Measurements from ENCODE around the gene VPS4A. TPM values are rescaled to one million over a fixed set of nuclear protein-coding genes. Genes with fewer than 3 reads are reported as not detected.
"Not testable (repeated sequence)": the region's sequence is repeated elsewhere in the genome, so short reads cannot be mapped to it uniquely, and the experiment has no call there.

VPS4A gene
- total RNA-seq, 1 experiment from 2014 or later, result 42.2 TPM

GRCh38 chr16:69286941-69287713, 24.0 kb upstream of the VPS4A start:
- no TSS peak for BruUV-seq (replicated peaks)
- H3K9me2 ChIP-seq (ENCODE audit: insufficient read depth), result no peaks in the 10 kb centered on the region
- ChIA-PET POLR2A (no interaction called here), RAD21 (ENCODE audit: low non-redundant PET in 1 of 2, low total read pairs in 2 of 2, uncharacterized antibody in 2 of 2, unreplicated experiment in 2 of 2) (no interaction called here), CTCF (interaction anchor here (1.0 to 4.3 kb wide), 4 partner anchors 9 to 137 kb away, joined by 3 to 30 read pairs (median 4); no protein-coding TSS in a partner anchor)
- no peaks in the 10 kb centered on the region for H3K79me2 ChIP-seq (ENCODE audit: insufficient read depth, low read length)
- ATAC-seq (peak; percentile 44), DNase-seq (ENCODE audit: low read depth, low spot score) (peak; percentile 31)
- no peaks in the 10 kb centered on the region for H3K4me1 ChIP-seq (ENCODE audit: control insufficient read depth in 1 of 2, insufficient read depth in 2 of 2, low read length in 2 of 2)
- H3K27ac ChIP-seq (ENCODE audit: low read depth, low read length), result no peak overlapping the region
- H3K4me2 ChIP-seq (ENCODE audit: low read length), result no peak overlapping the region
- H3K4me3 ChIP-seq (replicated peaks in 1 of 2; ENCODE audit: low read depth in 1 of 2, low read length in 2 of 2), result no peak overlapping the region
- no peak overlapping the region for H3K9ac ChIP-seq (ENCODE audit: low read length)
- intact Hi-C loops (cut with micrococcal nuclease), result loop anchor here (1.0 kb wide), 1 partner anchor 137 kb away; no protein-coding TSS in a partner anchor
- 0 out of 4 replicates have a peak, but pooled peaks cover 0 to 3% of the 10 kb centered on the region in 2 experiments for H3K36me3 ChIP-seq (ENCODE audit: control insufficient read depth in 1 of 2, insufficient read depth in 2 of 2, low read length in 2 of 2)
- no peaks in the 10 kb centered on the region for H3K27me3 ChIP-seq (ENCODE audit: insufficient read depth, low read length)
- H2AFZ ChIP-seq (ENCODE audit: low read depth, low read length, poor library complexity, severe bottlenecking), result no peak overlapping the region
- no peaks in the 10 kb centered on the region for H3K9me3 ChIP-seq (ENCODE audit: control insufficient read depth in 1 of 2, insufficient read depth in 1 of 2, low read depth in 1 of 2, low read length in 2 of 2)
- H4K20me1 ChIP-seq (ENCODE audit: insufficient read depth), result no peaks in the 10 kb centered on the region; the same call in 1 of the 2 replicates
- TF ChIP-seq FOSL1 (IDR thresholded peaks at IDR 0.05; ENCODE audit: low read depth), result no peak
- no peak for TF ChIP-seq EZH2 (IDR thresholded peaks at IDR 0.05)
- TF ChIP-seq CBX3 (IDR thresholded peaks at IDR 0.05; ENCODE audit: low read depth), result no peak
- peak; percentile 40 to 77 (median 51); a peak in 5 of 6 replicates for TF ChIP-seq CTCF (IDR thresholded peaks at IDR 0.05 in 2 of 3, conservative IDR thresholded peaks at IDR 0.05 in 1 of 3; ENCODE audit: borderline replicate concordance in 1 of 3, insufficient read depth in 1 of 3, low read depth in 2 of 3, low read length in 2 of 3)
- TF ChIP-seq RAD21 (IDR thresholded peaks at IDR 0.05; ENCODE audit: low read depth), result peak; percentile 66

GRCh38 chr16:69291657-69292056, 19.5 kb upstream of the VPS4A start:
- POLR2A ChIA-PET; DNase-seq (ENCODE audit: low read depth, low spot score): not testable (repeated sequence)

More at GRCh38 chr16:69291657-69292056, 19.5 kb upstream of the VPS4A start:
- H3K79me2 ChIP-seq (ENCODE audit: insufficient read depth, low read length); H3K4me2 ChIP-seq (ENCODE audit: low read length); H4K20me1 ChIP-seq (ENCODE audit: insufficient read depth); H3K27ac ChIP-seq (ENCODE audit: low read depth, low read length); CTCF ChIA-PET; H3K9ac ChIP-seq (ENCODE audit: low read length); RAD21 ChIA-PET (ENCODE audit: low non-redundant PET in 1 of 2, low total read pairs in 2 of 2, uncharacterized antibody in 2 of 2, unreplicated experiment in 2 of 2); H3K4me3 ChIP-seq (replicated peaks in 1 of 2; ENCODE audit: low read depth in 1 of 2, low read length in 2 of 2); BruUV-seq (replicated peaks); intact Hi-C loops (cut with micrococcal nuclease); H3K9me2 ChIP-seq (ENCODE audit: insufficient read depth); H2AFZ ChIP-seq (ENCODE audit: low read depth, low read length, poor library complexity, severe bottlenecking); ATAC-seq; H3K9me3 ChIP-seq (ENCODE audit: control insufficient read depth in 1 of 2, insufficient read depth in 1 of 2, low read depth in 1 of 2, low read length in 2 of 2); H3K36me3 ChIP-seq (ENCODE audit: control insufficient read depth in 1 of 2, insufficient read depth in 2 of 2, low read length in 2 of 2); H3K4me1 ChIP-seq (ENCODE audit: control insufficient read depth in 1 of 2, insufficient read depth in 2 of 2, low read length in 2 of 2); H3K27me3 ChIP-seq (ENCODE audit: insufficient read depth, low read length): not testable (repeated sequence)

All from HCT116 (cell line).